Activated naive CD4-positive, alpha-beta T cell treated with anti-CD3 and anti-CD28 coated beads, Interleukin-2, amount 10 ng/mL, durations not matched to agents 7 days and 5 days (primary cell): ENCODE data around the gene INTS11.
A peak's percentile ranks its signal among the peaks of the same experiment; 100 is the strongest.

Experiments used
- CTCF ChIA-PET: fragments of 350-600 bp; sonication (Branson Sonifier 250); formaldehyde crosslinking; loops from one replicate; lab custom pipeline; 2021; ENCODE audit warnings: antibody characterized with exemption; lab: Charles Lee
- DNase-seq: peaks from one replicate; pipeline ENCODE4 v3.0.0-alpha.2; 2020
- H3K27ac Mint-ChIP-seq: one replicate; pipeline ENCODE4 v1.8.0; 2021; ENCODE audit warnings: mild to moderate bottlenecking, moderate library complexity, mixed read lengths
- H3K27me3 Mint-ChIP-seq: one replicate; pipeline ENCODE4 v1.8.0; 2021; ENCODE audit warnings: mild to moderate bottlenecking, mixed read lengths
- H3K36me3 Mint-ChIP-seq: one replicate; pipeline ENCODE4 v1.8.0; 2021; ENCODE audit warnings: mixed read lengths
- H3K4me1 Mint-ChIP-seq: one replicate; pipeline ENCODE4 v1.8.0; 2021; ENCODE audit warnings: mixed read lengths
- H3K4me3 Mint-ChIP-seq: one replicate; pipeline ENCODE4 v1.8.0; 2021; ENCODE audit warnings: mild to moderate bottlenecking, moderate library complexity, mixed read lengths
- H3K9me3 Mint-ChIP-seq: one replicate; pipeline ENCODE4 v1.8.0; 2021; ENCODE audit warnings: mixed read lengths

INTS11 gene

GRCh38 chr1:1293263-1294249, 30.9 kb downstream of the INTS11 start:
- Mint-ChIP-seq H3K4me1 (no peaks in the 10 kb centered on the region), H3K27ac (no peak overlapping the region), H3K4me3 (no peak overlapping the region), H3K9me3 (peaks cover 2% of the 10 kb centered on the region), H3K36me3 (peaks cover 5% of the 10 kb centered on the region), H3K27me3 (no peaks in the 10 kb centered on the region)
- CTCF ChIA-PET = interaction anchor here (1.0 to 1.7 kb wide), 2 partner anchors 8 to 171 kb away, joined by 3 to 5 read pairs; no protein-coding TSS in a partner anchor
- no peak for DNase-seq

DNA sequence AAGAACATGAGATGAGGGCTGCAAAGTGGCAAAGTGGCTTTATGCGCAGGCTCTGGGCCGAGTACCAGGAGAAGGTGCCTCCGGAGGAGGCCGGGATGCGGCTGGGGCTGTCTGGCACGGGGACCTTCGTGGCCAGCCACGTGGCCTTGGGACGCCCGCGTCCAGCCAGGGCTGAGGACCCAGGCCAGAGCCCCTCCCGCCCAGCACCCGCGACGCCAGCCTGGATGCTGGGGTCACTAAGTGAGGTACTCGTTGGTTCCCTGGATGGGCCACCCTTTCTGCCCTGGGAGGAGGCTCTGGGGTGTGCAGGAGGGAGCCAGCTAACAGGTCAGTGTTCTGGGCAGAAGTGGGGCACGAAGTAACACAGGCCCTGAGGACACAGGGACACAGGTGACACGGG, 31.6 kb downstream of the INTS11 start:
- no peak for DNase-seq
- Mint-ChIP-seq H3K27ac (no peak overlapping the region), H3K27me3 (no peaks in the 10 kb centered on the region), H3K4me3 (no peak overlapping the region), H3K9me3 (peaks cover 2% of the 10 kb centered on the region), H3K36me3 (peaks cover 3% of the 10 kb centered on the region), H3K4me1 (no peaks in the 10 kb centered on the region)
- CTCF ChIA-PET = interaction anchor here (1.7 kb wide), 1 partner anchor 8 kb away, joined by 5 read pairs; no protein-coding TSS in a partner anchor

DNA sequence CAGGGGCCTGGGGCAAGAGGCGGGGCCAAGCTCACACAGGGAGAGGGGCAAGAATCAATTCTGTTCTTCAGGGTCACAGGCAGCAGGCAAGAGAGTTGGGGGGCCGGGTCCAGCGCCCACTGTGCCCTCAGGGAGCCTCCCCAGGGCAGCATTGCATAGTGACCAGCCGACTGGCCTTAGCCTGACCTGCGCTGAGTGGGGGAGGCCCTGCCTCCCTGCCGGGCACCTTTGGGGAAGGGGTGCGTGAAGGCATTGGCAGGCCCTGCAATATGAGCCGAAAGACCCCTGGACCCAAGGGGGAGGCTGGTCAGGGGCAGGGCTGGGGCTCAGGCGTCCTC, 32.0 kb downstream of the INTS11 start:
- H3K9me3 Mint-ChIP-seq = peaks cover 2% of the 10 kb centered on the region
- no peak overlapping the region for H3K27ac Mint-ChIP-seq
- H3K4me1 Mint-ChIP-seq = no peaks in the 10 kb centered on the region
- CTCF ChIA-PET = interaction anchor here (0.6 to 2.8 kb wide), 8 partner anchors 9 to 309 kb away, joined by 3 to 49 read pairs (median 4); no protein-coding TSS in a partner anchor
- no peak for DNase-seq
- peaks cover 3% of the 10 kb centered on the region for H3K36me3 Mint-ChIP-seq
- H3K4me3 Mint-ChIP-seq = no peak overlapping the region
- no peaks in the 10 kb centered on the region for H3K27me3 Mint-ChIP-seq

DNA sequence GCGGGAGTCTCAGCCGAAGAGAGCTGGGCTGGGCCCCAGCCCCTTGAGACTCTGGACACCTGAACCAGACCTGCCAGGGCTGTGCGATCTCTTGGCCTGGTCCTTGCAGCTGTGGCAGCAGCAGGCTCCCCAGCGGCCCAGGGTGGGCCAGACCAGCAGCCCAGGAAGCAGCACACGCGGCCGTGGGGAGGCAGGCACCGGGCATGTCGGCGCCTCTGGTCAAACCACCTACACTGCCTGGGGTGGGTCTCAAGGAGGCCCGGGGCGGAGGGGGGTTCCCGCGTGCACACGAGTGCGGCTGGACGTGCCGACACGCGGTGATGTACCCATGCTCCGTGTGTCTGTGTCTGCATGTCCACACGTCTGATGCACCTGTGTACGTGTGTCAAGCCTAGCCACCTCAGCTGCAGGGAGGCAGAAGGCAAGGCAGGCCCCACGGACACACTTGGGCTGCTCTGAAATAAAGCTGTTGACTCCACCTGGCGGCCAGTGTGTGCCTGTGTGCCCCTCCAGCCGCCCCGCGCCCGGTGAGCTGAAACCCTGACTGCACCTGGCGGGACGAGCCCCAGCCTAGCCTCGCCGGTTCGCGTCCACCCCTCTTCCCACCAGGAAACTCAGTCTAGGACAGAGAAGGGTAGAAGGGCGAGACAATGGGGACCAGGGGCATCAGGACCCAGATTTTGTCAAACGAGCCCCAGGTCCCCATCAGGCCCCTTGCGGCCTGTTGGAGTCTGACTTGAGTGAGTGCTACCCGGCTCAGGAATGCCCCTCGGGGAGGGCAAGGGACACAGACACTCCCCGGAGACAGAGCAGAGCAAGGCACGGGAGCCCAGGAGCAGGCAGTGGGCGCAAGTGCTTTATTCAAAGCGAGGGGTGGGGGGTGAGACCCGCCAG, 32.7 kb downstream of the INTS11 start:
- Mint-ChIP-seq H3K27ac (no peak overlapping the region), H3K36me3 (peaks cover 3% of the 10 kb centered on the region), H3K27me3 (no peaks in the 10 kb centered on the region), H3K4me1 (no peaks in the 10 kb centered on the region), H3K4me3 (no peak overlapping the region), H3K9me3 (peaks cover 2% of the 10 kb centered on the region)
- CTCF ChIA-PET = interaction anchor here (0.6 to 2.8 kb wide), 10 partner anchors 8 to 309 kb away, joined by 3 to 49 read pairs (median 4); no protein-coding TSS in a partner anchor
- DNase-seq = peak; percentile 79

GRCh38 chr1:1291023-1291528, 33.4 kb downstream of the INTS11 start:
- Mint-ChIP-seq H3K36me3 (peaks cover 3% of the 10 kb centered on the region), H3K4me3 (no peak overlapping the region), H3K4me1 (no peaks in the 10 kb centered on the region), H3K27ac (no peak overlapping the region), H3K9me3 (peaks cover 2% of the 10 kb centered on the region), H3K27me3 (no peaks in the 10 kb centered on the region)
- CTCF ChIA-PET = interaction anchor here (1.1 to 2.8 kb wide), 5 partner anchors 9 to 308 kb away, joined by 3 to 49 read pairs (median 6); no protein-coding TSS in a partner anchor
- DNase-seq = no peak

DNA sequence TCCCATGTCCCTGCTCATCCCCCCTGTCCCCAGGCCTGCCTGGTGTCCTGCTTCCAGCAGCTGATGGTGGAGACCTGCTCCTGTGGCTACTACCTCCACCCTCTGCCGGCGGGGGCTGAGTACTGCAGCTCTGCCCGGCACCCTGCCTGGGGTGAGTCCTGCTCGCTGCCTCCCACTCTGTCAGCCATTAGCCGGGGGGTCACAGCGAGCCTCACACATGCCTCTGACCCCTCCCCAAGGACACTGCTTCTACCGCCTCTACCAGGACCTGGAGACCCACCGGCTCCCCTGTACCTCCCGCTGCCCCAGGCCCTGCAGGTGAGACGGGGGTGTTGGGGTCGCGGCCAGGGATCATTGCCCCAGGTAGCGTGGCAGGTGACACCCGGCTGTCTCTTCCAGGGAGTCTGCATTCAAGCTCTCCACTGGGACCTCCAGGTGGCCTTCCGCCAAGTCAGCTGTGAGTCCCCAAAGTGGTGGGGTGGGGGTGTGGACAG, 34.2 kb downstream of the INTS11 start:
- peak overlapping the region; percentile 33 for H3K27ac Mint-ChIP-seq
- peaks cover 2% of the 10 kb centered on the region for H3K9me3 Mint-ChIP-seq
- CTCF ChIA-PET = interaction anchor here (0.9 to 2.8 kb wide), 5 partner anchors 10 to 307 kb away, joined by 3 to 49 read pairs (median 4); no protein-coding TSS in a partner anchor
- H3K27me3 Mint-ChIP-seq = no peaks in the 10 kb centered on the region
- no peak overlapping the region for H3K4me3 Mint-ChIP-seq
- H3K4me1 Mint-ChIP-seq = no peaks in the 10 kb centered on the region
- peaks cover 3% of the 10 kb centered on the region for H3K36me3 Mint-ChIP-seq
- peak; percentile 70 for DNase-seq

DNA sequence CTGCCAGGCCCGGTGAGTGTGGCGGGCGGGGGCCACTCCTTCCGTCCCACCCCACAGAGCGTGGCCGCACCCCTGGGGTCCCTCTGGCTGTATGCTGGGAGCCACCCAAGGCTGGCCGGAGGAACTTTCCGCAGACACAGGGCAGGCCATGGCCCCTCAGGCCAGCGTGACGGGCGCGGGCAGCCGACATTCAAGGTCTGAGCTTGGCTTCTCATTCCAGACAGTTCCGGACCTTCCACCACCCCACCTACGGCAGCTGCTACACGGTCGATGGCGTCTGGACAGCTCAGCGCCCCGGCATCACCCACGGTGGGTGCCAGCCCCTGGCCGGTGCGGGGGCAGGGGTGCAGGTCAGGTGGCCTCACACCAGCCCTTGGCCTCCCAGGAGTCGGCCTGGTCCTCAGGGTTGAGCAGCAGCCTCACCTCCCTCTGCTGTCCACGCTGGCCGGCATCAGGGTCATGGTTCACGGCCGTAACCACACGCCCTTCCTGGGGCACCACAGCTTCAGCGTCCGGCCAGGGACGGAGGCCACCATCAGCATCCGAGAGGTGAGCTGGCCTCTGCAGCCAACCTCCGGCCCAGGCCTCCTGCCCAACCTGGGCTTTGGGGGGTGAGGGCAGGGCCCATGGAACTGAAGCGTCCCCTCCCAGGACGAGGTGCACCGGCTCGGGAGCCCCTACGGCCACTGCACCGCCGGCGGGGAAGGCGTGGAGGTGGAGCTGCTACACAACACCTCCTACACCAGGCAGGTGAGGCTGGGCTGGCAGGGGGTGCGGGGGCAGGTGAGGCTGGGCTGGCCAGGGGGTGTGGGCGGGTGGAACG, 37.0 kb downstream of the INTS11 start:
- DNase-seq = no peak
- peaks cover 2% of the 10 kb centered on the region for H3K9me3 Mint-ChIP-seq
- no peak overlapping the region for H3K27ac Mint-ChIP-seq
- H3K36me3 Mint-ChIP-seq = peaks cover 3% of the 10 kb centered on the region
- peaks cover 7% of the 10 kb centered on the region for H3K27me3 Mint-ChIP-seq
- CTCF ChIA-PET = no interaction called here
- no peak overlapping the region for H3K4me3 Mint-ChIP-seq
- H3K4me1 Mint-ChIP-seq = no peaks in the 10 kb centered on the region

GRCh38 chr1:1286313-1287261, 37.9 kb downstream of the INTS11 start:
- H3K4me1 Mint-ChIP-seq = no peaks in the 10 kb centered on the region
- H3K9me3 Mint-ChIP-seq = peaks cover 2% of the 10 kb centered on the region
- no peak overlapping the region for H3K4me3 Mint-ChIP-seq
- CTCF ChIA-PET = no interaction called here
- peaks cover 2% of the 10 kb centered on the region for H3K36me3 Mint-ChIP-seq
- H3K27ac Mint-ChIP-seq = no peak overlapping the region
- DNase-seq = no peak
- H3K27me3 Mint-ChIP-seq = peaks cover 7% of the 10 kb centered on the region

DNA sequence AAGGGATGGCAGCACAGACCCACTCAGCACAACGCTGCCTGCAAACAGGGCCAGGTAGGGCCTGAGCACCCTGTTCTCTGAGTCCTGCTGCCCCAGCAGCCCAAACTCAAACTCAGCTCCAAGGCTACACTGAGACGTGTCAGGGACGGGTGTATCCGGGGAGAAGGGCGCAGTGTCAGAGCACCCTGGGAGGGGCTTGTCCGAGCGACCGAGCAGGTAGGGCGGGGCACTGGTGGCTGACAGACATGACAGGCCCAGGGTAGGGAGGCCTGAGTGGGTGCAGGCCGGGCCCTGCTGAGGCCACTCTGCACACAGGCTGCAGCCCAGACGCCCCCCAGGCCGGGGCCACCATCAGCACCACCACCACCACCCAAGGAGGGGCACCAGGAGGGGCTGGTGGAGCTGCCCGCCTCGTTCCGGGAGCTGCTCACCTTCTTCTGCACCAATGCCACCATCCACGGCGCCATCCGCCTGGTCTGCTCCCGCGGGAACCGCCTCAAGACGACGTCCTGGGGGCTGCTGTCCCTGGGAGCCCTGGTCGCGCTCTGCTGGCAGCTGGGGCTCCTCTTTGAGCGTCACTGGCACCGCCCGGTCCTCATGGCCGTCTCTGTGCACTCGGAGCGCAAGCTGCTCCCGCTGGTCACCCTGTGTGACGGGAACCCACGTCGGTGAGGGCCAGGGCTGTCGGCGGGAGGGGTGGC, 38.7 kb downstream of the INTS11 start:
- CTCF ChIA-PET = no interaction called here
- peaks cover 2% of the 10 kb centered on the region for H3K36me3 Mint-ChIP-seq
- H3K4me3 Mint-ChIP-seq = no peak overlapping the region
- no peaks in the 10 kb centered on the region for H3K4me1 Mint-ChIP-seq
- no peak overlapping the region for H3K27ac Mint-ChIP-seq
- peaks cover 2% of the 10 kb centered on the region for H3K9me3 Mint-ChIP-seq
- no peak for DNase-seq
- H3K27me3 Mint-ChIP-seq = peaks cover 7% of the 10 kb centered on the region

DNA sequence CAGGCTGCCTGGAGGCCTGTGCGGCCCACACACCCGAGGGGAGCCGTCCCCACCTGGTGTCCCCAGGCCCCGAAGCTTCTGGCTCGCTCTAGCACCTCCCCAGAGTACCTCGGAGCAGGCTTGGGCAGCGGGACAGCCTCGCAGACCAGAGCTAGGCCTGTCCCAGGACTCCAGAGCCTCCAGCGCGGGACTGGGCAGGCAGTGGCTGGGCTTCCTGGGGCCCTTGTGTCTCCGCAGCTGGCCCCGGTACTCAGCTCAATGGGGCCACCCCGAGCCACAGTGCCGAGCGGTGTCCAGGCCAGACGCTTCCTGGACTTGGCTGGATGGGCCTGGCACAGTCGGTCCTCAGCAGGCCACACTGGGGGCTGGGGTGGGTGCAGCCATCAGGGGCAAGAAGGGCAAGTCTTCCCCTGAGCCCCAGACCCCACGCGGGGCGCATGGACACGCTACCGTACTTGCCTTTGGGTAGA, 39.3 kb downstream of the INTS11 start:
- H3K9me3 Mint-ChIP-seq = peaks cover 1% of the 10 kb centered on the region
- H3K27ac Mint-ChIP-seq = no peak overlapping the region
- peaks cover 1% of the 10 kb centered on the region for H3K36me3 Mint-ChIP-seq
- CTCF ChIA-PET = interaction anchor here (0.7 kb wide), 1 partner anchor 165 kb away, joined by 3 read pairs; no protein-coding TSS in a partner anchor
- no peak overlapping the region for H3K4me3 Mint-ChIP-seq
- DNase-seq = no peak
- no peaks in the 10 kb centered on the region for H3K4me1 Mint-ChIP-seq
- peaks cover 7% of the 10 kb centered on the region for H3K27me3 Mint-ChIP-seq

DNA sequence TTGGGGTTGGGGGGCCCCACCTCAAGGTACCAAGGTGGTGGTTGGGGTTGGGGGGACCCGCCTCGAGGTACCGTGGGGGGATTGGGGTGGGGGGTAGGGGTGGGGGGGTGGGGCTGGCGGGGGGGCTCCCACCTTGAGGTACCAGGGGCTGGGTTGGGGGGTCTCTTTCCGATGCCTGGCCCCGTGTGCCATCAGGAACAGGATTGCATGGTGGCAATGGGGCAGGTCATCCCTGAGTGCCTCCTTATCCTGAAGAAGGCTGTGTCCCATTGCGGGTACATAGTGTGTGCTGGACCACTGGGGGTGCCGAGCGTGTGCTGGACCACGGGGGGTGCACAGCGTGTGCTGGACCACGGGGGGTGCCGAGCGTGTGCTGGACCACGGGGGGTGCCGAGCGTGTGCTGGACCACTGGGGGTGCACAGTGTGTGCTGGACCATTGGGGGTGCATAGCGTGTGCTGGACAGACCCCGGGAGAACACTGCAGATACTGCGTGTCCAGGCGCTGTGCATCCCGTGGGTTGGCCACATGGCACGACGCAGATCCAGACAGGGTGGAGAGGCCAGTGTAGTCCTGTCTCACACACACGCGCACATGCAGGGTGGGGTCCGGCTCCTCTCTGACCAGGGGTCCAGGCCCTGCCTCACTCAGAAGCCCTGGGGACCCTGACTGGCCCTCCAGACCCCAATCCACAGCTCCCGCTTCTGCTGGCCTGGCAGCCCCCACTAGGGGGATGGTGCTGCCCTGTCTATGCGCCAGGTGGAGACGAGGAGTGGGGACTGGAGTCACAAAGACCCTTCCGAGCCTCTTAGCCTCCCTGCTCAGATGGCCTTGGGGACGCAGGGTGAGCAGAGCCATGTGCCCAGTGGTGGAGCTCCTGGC, 40.0 kb downstream of the INTS11 start:
- H3K9me3 Mint-ChIP-seq = no peaks in the 10 kb centered on the region
- H3K36me3 Mint-ChIP-seq = no peaks in the 10 kb centered on the region
- H3K4me1 Mint-ChIP-seq = no peaks in the 10 kb centered on the region
- no peak overlapping the region for H3K27ac Mint-ChIP-seq
- DNase-seq = no peak
- H3K4me3 Mint-ChIP-seq = no peak overlapping the region
- H3K27me3 Mint-ChIP-seq = peaks cover 7% of the 10 kb centered on the region
- CTCF ChIA-PET = interaction anchor here (0.7 kb wide), 1 partner anchor 164 kb away, joined by 3 read pairs; no protein-coding TSS in a partner anchor
